Epithelial cell of proximal tubule (primary cell): Measurements from ENCODE around the gene THOC6. TPM values are rescaled to one million over a fixed set of nuclear protein-coding genes. Genes with fewer than 3 reads are reported as not detected.

Source experiments
- DNase-seq: peaks from one replicate; pipeline ENCODE4 v3.0.0-alpha.2; 2011; ENCODE audit warnings: low read depth
- H3K4me3 ChIP-seq: 2 replicates; pipeline ENCODE4 v1.5.1; 2011; ENCODE audit warnings: low read depth, mild to moderate bottlenecking, low read length
- total RNA-seq: library from RNA; depleted of rRNA; stranded (reverse); fragments of >200 nt; gene quantifications from 2 replicates; pipeline ENCODE4 v1.2.3, GENCODE V29; 2015
- TF ChIP-seq, protein P1 (sequence below): conservative IDR thresholded peaks from 2 replicates; pipeline ENCODE4 v1.5.1; 2012; ENCODE audit warnings: low read depth, mild to moderate bottlenecking, low read length

THOC6 gene
- total RNA-seq, 1 donor from 2014 or later, result 19.0 TPM

DNA sequence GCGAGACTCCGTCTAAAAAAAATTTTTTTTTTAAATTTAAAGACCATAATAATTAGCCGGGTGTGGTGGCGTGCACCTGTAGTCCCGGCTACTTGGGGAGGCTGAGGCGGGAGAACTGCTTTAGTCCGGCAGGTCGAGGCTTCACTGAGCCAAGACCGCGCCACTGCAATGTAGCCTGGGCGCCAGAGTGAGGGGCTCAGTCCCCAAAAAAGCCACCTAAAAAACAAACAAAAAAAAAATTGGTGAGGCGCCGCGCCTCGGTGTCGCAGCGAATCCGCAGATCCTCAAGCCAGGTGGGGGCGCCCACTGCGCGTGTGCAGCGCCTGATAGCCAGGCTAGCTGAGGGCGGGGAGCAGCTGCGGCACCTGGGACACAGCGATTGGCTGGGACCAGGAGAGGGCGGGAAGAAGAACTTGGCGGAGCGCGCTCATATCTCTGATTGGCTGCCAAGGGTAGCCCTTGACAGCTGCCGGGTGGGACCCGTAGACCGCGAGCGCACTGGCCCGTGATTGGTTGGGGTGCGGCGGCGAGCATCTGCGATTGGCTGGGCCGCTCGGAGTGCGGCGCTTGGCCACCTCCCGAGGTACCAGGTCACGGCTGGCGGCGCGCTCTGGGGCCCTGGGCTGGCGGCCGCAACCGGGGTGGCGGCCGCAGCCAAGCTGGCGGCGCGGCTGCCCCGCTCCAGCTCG is 20.1 kb upstream of the THOC6 start:
- peak overlapping the region; percentile 30 for H3K4me3 ChIP-seq
- DNase-seq, result peak; percentile 87
- TF ChIP-seq, protein P1, sequence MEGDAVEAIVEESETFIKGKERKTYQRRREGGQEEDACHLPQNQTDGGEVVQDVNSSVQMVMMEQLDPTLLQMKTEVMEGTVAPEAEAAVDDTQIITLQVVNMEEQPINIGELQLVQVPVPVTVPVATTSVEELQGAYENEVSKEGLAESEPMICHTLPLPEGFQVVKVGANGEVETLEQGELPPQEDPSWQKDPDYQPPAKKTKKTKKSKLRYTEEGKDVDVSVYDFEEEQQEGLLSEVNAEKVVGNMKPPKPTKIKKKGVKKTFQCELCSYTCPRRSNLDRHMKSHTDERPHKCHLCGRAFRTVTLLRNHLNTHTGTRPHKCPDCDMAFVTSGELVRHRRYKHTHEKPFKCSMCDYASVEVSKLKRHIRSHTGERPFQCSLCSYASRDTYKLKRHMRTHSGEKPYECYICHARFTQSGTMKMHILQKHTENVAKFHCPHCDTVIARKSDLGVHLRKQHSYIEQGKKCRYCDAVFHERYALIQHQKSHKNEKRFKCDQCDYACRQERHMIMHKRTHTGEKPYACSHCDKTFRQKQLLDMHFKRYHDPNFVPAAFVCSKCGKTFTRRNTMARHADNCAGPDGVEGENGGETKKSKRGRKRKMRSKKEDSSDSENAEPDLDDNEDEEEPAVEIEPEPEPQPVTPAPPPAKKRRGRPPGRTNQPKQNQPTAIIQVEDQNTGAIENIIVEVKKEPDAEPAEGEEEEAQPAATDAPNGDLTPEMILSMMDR, result peak; percentile 52

DNA sequence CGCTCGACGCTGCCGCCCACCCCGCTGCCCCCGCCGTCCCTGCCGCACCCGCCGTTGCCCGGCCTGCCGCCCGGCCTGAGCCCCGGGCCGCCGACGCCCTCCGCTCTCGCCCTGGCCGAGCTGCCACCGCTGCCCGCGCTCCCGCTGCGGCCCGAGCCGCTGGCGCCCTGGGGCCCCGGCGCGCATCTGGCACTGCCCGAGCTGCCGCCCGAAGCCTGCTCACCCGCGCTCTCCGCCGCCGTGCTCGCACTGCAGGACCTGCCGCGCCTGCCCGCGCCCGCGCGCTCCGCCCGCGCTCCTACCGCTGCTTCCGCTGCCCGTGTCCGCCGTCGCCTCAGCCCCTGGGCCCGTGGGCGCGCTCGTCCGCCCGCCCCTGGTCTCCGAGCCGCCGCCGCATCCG is 19.5 kb upstream of the THOC6 start:
- H3K4me3 ChIP-seq, result no peak overlapping the region
- DNase-seq, result no peak
- TF ChIP-seq, protein P1, result no peak

DNA sequence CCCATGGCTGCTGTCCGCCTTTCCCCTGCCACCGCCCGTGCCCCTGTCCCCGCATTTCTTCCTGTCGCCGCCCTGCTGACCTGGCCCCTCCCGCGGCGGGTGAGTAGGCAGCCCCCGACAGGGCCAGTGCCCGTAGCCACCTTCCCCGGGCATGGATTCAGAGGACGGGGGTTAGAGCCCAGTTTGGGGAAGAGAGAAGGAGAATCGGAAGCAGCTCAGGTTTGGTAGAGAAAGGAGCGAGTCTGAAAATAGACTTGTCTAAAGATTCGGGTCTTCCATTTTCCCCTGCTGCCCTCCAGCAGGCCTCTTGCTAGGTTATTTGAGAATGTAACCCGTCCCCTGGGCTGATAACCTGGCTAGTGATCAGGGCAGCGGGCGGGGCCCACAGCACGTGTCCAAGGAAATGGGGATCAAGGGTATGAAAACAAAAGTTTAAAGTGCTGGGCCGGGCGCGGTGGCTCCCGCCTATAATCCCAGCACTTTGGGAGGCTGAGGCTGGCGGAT is 19.0 kb upstream of the THOC6 start:
- TF ChIP-seq, protein P1, result no peak
- H3K4me3 ChIP-seq, result peak overlapping the region; percentile 61
- no peak for DNase-seq

DNA sequence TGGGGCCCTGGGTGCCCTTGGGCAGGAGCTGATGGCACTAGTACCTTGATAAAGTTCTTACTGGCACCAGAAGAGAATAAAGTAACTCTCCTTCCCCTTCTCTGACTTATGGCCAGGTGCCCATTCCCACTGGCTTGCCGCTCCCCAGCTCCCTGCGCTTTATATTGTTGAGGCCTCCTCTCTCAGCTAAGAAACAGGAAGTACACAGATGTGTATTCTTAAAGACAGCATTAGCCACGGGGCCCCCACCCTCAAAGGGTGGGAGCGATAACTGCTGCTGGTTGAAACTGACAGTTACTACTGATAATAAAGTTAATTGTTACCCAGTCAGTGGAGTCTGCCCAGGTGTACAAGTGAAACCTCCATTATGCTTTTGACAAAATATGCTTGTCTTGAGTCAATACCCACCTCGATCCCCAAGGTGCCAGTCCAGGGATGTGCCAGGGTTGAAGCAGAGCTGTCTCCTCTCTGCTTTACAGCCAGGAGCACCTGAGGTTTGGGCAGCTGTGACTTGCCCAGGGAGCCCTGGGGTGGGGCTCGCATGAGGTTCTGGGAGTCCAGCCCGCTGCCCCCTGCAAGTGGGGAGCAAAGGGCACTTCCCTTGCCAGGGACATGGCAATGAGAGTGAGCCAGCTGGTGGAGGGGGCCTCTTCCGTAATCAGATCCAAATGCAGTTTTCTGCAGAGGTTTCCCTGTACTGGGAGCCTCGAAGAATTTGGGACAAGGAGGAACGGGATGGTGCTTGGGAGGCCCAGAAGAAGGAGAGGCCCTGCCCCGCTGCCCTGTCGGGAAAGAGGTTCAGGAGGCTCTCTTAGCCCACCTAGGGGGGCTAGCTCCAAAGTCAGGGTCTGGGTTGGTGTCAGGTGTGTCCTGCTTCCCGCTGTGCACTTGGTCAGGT is 16.5 kb upstream of the THOC6 start:
- no peak for DNase-seq
- H3K4me3 ChIP-seq, result no peak overlapping the region
- TF ChIP-seq, protein P1, result no peak

DNA sequence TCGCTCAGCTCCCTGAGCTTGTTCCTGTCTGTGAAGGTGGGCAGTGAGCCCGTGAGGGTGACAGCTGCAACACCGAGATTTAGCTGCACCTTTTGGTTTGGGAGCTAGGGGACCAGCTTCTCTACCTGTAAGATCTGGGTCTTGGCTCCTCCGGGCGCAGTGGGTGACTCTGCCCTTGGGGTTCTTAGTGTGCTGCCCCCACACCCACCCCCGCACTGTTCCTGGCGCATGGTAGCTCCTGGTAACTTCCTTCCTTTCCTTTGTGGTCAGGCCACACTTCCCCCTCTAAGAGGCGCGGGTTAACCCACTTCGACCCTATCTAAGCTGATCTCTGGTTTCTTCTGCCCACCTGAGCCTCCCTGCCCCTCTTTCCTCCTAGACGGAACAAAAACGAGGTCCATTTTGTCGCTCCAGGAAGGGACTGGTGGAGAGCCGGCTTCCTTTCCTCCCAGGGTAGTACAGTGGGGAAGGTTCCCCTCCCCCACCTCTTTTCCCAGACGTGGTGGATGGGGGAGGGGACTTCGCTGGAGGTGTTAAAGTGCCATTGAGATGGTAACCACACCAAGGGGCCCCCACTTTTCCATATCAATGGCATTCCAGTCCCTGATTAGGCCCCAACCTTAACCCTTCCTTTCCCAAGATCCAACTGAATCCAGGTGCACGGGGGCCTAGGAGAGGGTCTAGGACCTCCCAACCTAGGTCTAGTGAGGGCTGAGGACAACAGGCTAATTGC is 15.7 kb upstream of the THOC6 start:
- no peak overlapping the region for H3K4me3 ChIP-seq
- DNase-seq, result no peak
- TF ChIP-seq, protein P1, result no peak

DNA sequence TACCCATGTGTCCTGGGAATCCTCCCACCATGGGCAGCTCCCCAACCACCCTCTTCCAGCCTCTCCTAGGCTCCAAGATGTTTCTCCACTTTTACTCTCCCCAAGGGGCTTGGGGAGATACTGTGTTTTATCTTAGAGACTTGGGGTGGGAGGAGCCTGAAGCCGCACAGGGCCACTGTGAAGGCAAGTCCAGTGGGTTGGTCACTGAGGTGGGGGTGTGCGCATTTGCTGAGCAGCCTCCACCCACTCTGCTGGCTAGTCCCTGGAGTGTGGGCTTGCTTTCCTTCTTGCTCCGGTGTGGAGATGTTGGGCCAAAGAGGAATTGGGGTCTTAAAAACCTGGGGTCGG is 15.2 kb upstream of the THOC6 start:
- TF ChIP-seq, protein P1, result no peak
- H3K4me3 ChIP-seq, result no peak overlapping the region
- DNase-seq, result no peak
